Islet of Langerhans (tissue), 1 donor: ENCODE results near the gene SETD2.
"Not testable (repeated sequence)": the region's sequence is repeated elsewhere in the genome, so short reads cannot be mapped to it uniquely, and the experiment has no call there.

Source experiments
- FAIRE-seq: peaks from one replicate; lab custom pipeline; 2011; peaks lifted over from hg19 to GRCh38; lab: Jason Lieb, UNC

The SETD2 gene

GRCh38 chr3:47164007-47164881, at the start of gene SETD2:
TSS of gene SETD2 (minus strand) at chr3:47164113. CDS start at chr3:47163924, 189 bp downstream.
- FAIRE-seq = no peak

- FAIRE-seq = no peak
Observed at GRCh38 chr3:47210863-47211405, 47.0 kb upstream of the SETD2 start.

GRCh38 chr3:47206022-47206421, 42.1 kb upstream of the SETD2 start:
- not testable (repeated sequence) for FAIRE-seq

- FAIRE-seq = no peak
Observed at GRCh38 chr3:47204875-47205274, 41.0 kb upstream of the SETD2 start.

- FAIRE-seq = no peak
Observed at GRCh38 chr3:47202542-47202941, 38.6 kb upstream of the SETD2 start.

GRCh38 chr3:47197287-47197686, 33.4 kb upstream of the SETD2 start:
- FAIRE-seq = no peak

- FAIRE-seq = no peak
Observed at GRCh38 chr3:47194994-47195393, 31.1 kb upstream of the SETD2 start.

- no peak for FAIRE-seq
Observed at GRCh38 chr3:47193871-47194859, 30.3 kb upstream of the SETD2 start.

GRCh38 chr3:47186285-47186684, 22.4 kb upstream of the SETD2 start:
- FAIRE-seq = no peak

- FAIRE-seq = not testable (repeated sequence)
Observed at GRCh38 chr3:47181685-47182084, 17.8 kb upstream of the SETD2 start.

- not testable (repeated sequence) for FAIRE-seq
Observed at GRCh38 chr3:47180011-47180410, 16.1 kb upstream of the SETD2 start.

- no peak for FAIRE-seq
Observed at GRCh38 chr3:47176582-47176981, 12.7 kb upstream of the SETD2 start.

- FAIRE-seq = no peak
Observed at GRCh38 chr3:47163169-47164006, 525 bp downstream of the SETD2 start.

- FAIRE-seq = no peak
Observed at GRCh38 chr3:47162697-47163168, 1.2 kb downstream of the SETD2 start.

- no peak for FAIRE-seq
Observed at GRCh38 chr3:47161983-47162696, 1.8 kb downstream of the SETD2 start.

GRCh38 chr3:47159820-47160219, 4.1 kb downstream of the SETD2 start:
- no peak for FAIRE-seq

GRCh38 chr3:47158208-47158607, 5.7 kb downstream of the SETD2 start:
- no peak for FAIRE-seq

GRCh38 chr3:47156396-47156795, 7.5 kb downstream of the SETD2 start:
- FAIRE-seq = no peak

- FAIRE-seq = no peak
Observed at GRCh38 chr3:47152578-47152977, 11.3 kb downstream of the SETD2 start.

GRCh38 chr3:47151836-47152235, 12.1 kb downstream of the SETD2 start:
- no peak for FAIRE-seq
